GM12872 (cell line): ENCODE data around the gene PORCN.

Experiments used
- CTCF ChIP-seq: IDR thresholded peaks from 3 replicates; pipeline ENCODE4 v1.5.1; 2011; ENCODE audit warnings: low read depth, mild to moderate bottlenecking, low read length, moderate library complexity; ENCODE audit not compliant: insufficient read depth

The PORCN gene

GRCh38 chrX:48520455-48520854 is 11.7 kb downstream of the PORCN start:
- no peak for TF ChIP-seq CTCF

- TF ChIP-seq CTCF: no peak
These were observed 12.2 kb downstream of the PORCN start for GRCh38 chrX:48520976-48521352.

- TF ChIP-seq CTCF: no peak
These were observed 12.8 kb downstream of the PORCN start, which contains the start of gene EBP for GRCh38 chrX:48521353-48522243. TSS of gene EBP (plus strand) at chrX:48521808. CDS start at chrX:48523772, 1,964 bp downstream.

GRCh38 chrX:48522291-48522690 is 13.5 kb downstream of the PORCN start:
- TF ChIP-seq CTCF: no peak

- TF ChIP-seq CTCF: no peak
These were observed 14.9 kb downstream of the PORCN start for GRCh38 chrX:48523682-48524081.

- TF ChIP-seq CTCF: no peak
These were observed 21.9 kb downstream of the PORCN start for GRCh38 chrX:48530736-48531135.

- no peak for TF ChIP-seq CTCF
These were observed 22.7 kb downstream of the PORCN start for GRCh38 chrX:48531358-48531959.
